HFFc6 (cell line): ENCODE measurements around the gene ZBTB44. TPM values are rescaled to one million over a fixed set of nuclear protein-coding genes. Genes with fewer than 3 reads are reported as not detected.
"Not testable (repeated sequence)": the region's sequence is repeated elsewhere in the genome, so short reads cannot be mapped to it uniquely, and the experiment has no call there.

Experiments used
- DNase-seq: peaks from one replicate; pipeline ENCODE4 v3.0.0-alpha.2; 2018
- H3K27ac Mint-ChIP-seq: 2 replicates; pipeline ENCODE4 v1.8.0; 2020; ENCODE audit warnings: mild to moderate bottlenecking, mixed read lengths
- H3K27me3 Mint-ChIP-seq: 2 replicates; pipeline ENCODE4 v1.8.0; 2021; ENCODE audit warnings: mild to moderate bottlenecking, moderate library complexity, mixed read lengths; ENCODE audit not compliant: insufficient read depth
- H3K36me3 Mint-ChIP-seq: 2 replicates; pipeline ENCODE4 v1.8.0; 2021; ENCODE audit warnings: low read depth, mixed read lengths
- H3K4me1 Mint-ChIP-seq: 2 replicates; pipeline ENCODE4 v1.8.0; 2020; ENCODE audit warnings: low read depth, mixed read lengths
- H3K4me3 Mint-ChIP-seq: 2 replicates; pipeline ENCODE4 v1.8.0; 2020; ENCODE audit warnings: mild to moderate bottlenecking, moderate library complexity, mixed read lengths
- H3K9me3 Mint-ChIP-seq: 2 replicates; pipeline ENCODE4 v1.8.0; 2020; ENCODE audit warnings: mild to moderate bottlenecking, mixed read lengths
- CTCF ChIP-seq: fragments of 200-600 bp; sonication (generic); IDR thresholded peaks from 2 replicates; pipeline ENCODE4 v1.5.0; 2021; ENCODE audit warnings: antibody characterized with exemption, mild to moderate bottlenecking
- total RNA-seq, 6 experiments: library from RNA; stranded (reverse); fragmentation: NEBNext Ultra II Directional; extraction: Animal tissue kit (Norgen Biotek cat#: 25700); gene quantifications; 2 replicates in 1 of 6; 3 replicates in 5 of 6; pipeline ENCODE4 v1.2.3, GENCODE V29; 2021

ZBTB44 gene
- total RNA-seq, 6 experiments from 2014 or later: 9.4 to 16.5 (median 12.4) TPM

- Mint-ChIP-seq H3K36me3 (no peaks in the 10 kb centered on the region), H3K4me1 (no peaks in the 10 kb centered on the region), H3K9me3 (peaks cover 17% of the 10 kb centered on the region), H3K27ac (no peak overlapping the region), H3K27me3 (peaks cover 39% of the 10 kb centered on the region), H3K4me3 (no peak overlapping the region)
- no peak for TF ChIP-seq CTCF
- no peak for DNase-seq
Observed at GRCh38 chr11:130340671-130341319, 26.1 kb upstream of the ZBTB44 start.

- no peak overlapping the region for H3K27ac Mint-ChIP-seq
- DNase-seq: no peak
- TF ChIP-seq CTCF: no peak
- peaks cover 17% of the 10 kb centered on the region for H3K9me3 Mint-ChIP-seq
- H3K4me1 Mint-ChIP-seq: no peaks in the 10 kb centered on the region
- H3K4me3 Mint-ChIP-seq: no peak overlapping the region
- no peaks in the 10 kb centered on the region for H3K36me3 Mint-ChIP-seq
- H3K27me3 Mint-ChIP-seq: peaks cover 37% of the 10 kb centered on the region
Observed at GRCh38 chr11:130338667-130339066, 23.9 kb upstream of the ZBTB44 start.

- Mint-ChIP-seq H3K36me3 (no peaks in the 10 kb centered on the region), H3K27me3 (peaks cover 29% of the 10 kb centered on the region), H3K4me1 (no peaks in the 10 kb centered on the region), H3K4me3 (no peak overlapping the region), H3K27ac (no peak overlapping the region), H3K9me3 (peaks cover 17% of the 10 kb centered on the region)
- TF ChIP-seq CTCF: no peak
- DNase-seq: no peak
Observed at GRCh38 chr11:130337281-130338089, 22.8 kb upstream of the ZBTB44 start.

- H3K36me3 Mint-ChIP-seq, H3K9me3 Mint-ChIP-seq, DNase-seq, H3K4me3 Mint-ChIP-seq, H3K4me1 Mint-ChIP-seq, H3K27ac Mint-ChIP-seq: not testable (repeated sequence)
- H3K27me3 Mint-ChIP-seq: peaks cover 18% of the 10 kb centered on the region
Observed at GRCh38 chr11:130331397-130331796, 16.7 kb upstream of the ZBTB44 start.

- no peak for TF ChIP-seq CTCF
- peaks cover 9% of the 10 kb centered on the region for H3K27me3 Mint-ChIP-seq
- no peaks in the 10 kb centered on the region; the same call in 1 of the 2 replicates for H3K9me3 Mint-ChIP-seq
- H3K36me3 Mint-ChIP-seq: no peaks in the 10 kb centered on the region
- no peak overlapping the region for H3K27ac Mint-ChIP-seq
- no peak for DNase-seq
- no peaks in the 10 kb centered on the region for H3K4me1 Mint-ChIP-seq
- no peak overlapping the region for H3K4me3 Mint-ChIP-seq
Observed at GRCh38 chr11:130330101-130330684, 15.5 kb upstream of the ZBTB44 start.

- no peak overlapping the region for H3K27ac Mint-ChIP-seq
- no peaks in the 10 kb centered on the region; the same call in 1 of the 2 replicates for H3K9me3 Mint-ChIP-seq
- no peaks in the 10 kb centered on the region for H3K36me3 Mint-ChIP-seq
- DNase-seq: no peak
- no peak for TF ChIP-seq CTCF
- no peak overlapping the region for H3K4me3 Mint-ChIP-seq
- no peaks in the 10 kb centered on the region for H3K4me1 Mint-ChIP-seq
- peaks cover 9% of the 10 kb centered on the region for H3K27me3 Mint-ChIP-seq
Observed at GRCh38 chr11:130328420-130328819, 13.7 kb upstream of the ZBTB44 start.
